ENCODE data around the gene CCDC136.

- TF ChIP-seq ZFP3 (CRISPR knock-in tag; IDR thresholded peaks at IDR 0.05) (no peak), PPARA (CRISPR knock-in tag; IDR thresholded peaks at IDR 0.05; ENCODE audit: borderline replicate concordance) (no peak), ZC3H10 (CRISPR knock-in tag; IDR thresholded peaks at IDR 0.05) (no peak), PATZ1 (CRISPR knock-in tag; IDR thresholded peaks at IDR 0.05; ENCODE audit: borderline replicate concordance) (no peak), ZNF565 (CRISPR knock-in tag; conservative IDR thresholded peaks at IDR 0.05; ENCODE audit: low read depth) (no peak), ESRRG (CRISPR knock-in tag; IDR thresholded peaks at IDR 0.05) (no peak), CSRNP3 (CRISPR knock-in tag; IDR thresholded peaks at IDR 0.05) (no peak), GLIS3 (CRISPR knock-in tag; IDR thresholded peaks at IDR 0.05) (no peak), CSDC2 (CRISPR knock-in tag; IDR thresholded peaks at IDR 0.05) (no peak), TCF4 (CRISPR knock-in tag; IDR thresholded peaks at IDR 0.05; ENCODE audit: borderline replicate concordance) (no peak), CREB5 (CRISPR knock-in tag; IDR thresholded peaks at IDR 0.05; ENCODE audit: low read depth) (no peak), ZNF8 (CRISPR knock-in tag; IDR thresholded peaks at IDR 0.05) (no peak), ZFP30 (CRISPR knock-in tag; IDR thresholded peaks at IDR 0.05) (no peak)
Measured at GRCh38 chr7:128854396-128854795, 62.6 kb downstream of the CCDC136 start.

Data from SK-N-SH treated with all-trans-retinoic acid at 6 μM for 48 hours (cell line).